Suppressor macrophage treated with lipopolysaccharide for 4 hours (primary cell): Measurements from ENCODE around the gene MMS22L.

Source experiments
- DNase-seq: peaks from one replicate; pipeline ENCODE4 v3.0.0-alpha.2; 2020

Gene MMS22L

DNA sequence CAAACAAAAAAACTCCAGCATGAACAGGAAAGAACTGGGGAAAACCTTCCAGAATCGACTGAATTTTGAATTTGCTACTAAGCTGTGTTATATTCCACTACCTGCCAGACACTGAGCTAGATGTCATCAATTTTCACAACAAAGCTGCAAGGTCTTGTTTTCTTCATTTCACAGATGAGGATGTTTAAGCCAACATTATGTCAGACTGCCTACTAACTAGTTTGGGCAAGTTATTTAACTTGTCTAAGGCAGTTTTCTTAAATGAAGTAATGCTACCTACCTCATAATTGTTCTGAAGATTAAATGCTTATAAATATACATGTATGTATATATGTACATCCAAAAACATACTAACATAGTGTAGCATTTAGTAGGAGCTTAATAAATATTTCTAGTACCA, 144.4 kb downstream of the MMS22L start:
- no peak for DNase-seq

DNA sequence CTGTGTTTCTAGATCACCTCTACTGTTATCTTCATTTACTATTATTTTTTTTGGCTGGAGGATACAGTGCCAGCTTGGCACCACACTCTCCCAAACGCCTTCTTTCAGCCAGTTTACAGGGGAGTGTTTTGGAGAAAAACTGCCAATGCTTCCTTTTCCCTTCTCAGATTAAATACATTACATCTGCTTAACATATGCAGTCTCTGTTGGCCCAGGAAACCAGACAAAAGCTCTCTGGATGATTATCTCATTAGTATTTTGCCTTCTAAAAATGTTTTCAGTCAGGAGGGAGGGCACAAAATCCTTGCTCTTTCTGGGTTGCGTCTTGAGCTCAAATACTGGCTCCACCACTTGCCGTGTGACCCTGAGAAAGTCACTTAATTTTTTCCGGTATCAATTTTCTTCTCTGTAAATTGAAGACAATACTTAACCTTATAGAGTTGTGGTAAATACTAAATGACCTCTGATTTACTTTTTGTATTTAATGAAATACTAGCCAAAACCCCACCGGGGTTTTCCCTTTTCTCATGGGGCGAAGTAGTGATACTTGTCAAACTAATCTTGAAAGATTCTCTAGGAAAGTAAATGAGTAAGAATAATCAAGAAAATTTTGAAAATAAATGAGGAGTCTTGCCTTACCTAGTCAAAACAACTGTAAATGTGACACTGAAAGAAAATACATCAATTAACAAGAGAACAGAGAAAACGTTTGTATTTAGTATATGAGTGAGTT, 146.2 kb downstream of the MMS22L start:
- no peak for DNase-seq

DNA sequence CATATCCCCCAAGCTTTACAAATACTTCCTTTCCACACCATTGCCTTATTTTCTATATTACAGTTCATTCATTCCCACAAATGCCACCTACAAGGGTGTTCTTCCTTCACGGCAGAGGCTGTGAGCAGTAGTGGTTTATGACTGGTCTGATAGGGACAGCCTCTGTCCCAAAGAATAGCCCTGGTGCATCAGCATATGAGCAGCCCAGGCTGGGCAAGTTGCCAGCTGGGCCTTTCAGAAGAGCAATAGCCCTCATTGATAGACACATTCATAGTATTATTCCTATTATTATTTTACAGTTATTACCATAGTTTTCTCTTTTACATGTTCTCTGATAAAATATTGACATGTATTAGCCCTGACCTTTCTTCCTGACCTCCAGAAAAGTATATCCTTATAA, 149.9 kb downstream of the MMS22L start:
- DNase-seq = no peak

DNA sequence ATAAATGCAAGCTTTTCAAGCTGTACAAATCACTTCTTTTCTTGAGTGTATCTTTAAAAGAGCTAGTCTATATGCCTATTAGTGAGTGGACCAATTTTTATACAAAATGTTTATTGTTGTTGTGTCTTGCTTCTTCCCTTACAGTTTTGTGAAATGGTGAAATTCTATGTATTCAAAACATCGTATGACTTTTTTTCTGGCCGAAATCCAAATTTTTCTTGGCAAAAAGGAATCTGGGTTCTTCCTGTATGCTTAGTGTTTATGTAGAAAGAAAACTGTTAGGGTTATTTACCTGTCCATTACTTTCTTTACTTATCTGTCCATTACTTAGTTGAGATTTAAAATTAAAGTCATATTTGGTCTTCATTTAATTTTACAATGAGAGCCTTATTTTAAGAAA, 153.9 kb downstream of the MMS22L start:
- DNase-seq = no peak

DNA sequence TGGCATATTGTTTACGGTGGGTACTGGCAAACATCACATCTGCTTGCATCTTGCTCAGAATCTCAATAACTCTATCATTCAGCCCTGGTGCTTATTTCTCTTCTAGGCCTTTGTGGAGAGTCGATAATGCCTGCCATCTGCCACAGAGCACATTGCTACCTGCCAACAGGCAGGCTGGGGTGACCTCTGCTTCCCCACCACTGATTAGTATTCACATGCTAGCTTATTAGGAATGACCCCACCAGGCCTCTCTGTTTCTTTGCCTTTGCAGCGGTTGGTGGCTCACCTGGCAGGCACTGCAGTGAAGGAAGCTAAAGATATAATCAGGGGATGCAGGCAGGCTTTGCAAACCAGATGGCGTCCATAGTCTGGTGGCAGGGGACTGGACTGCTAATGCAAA, 154.5 kb downstream of the MMS22L start:
- DNase-seq = no peak

DNA sequence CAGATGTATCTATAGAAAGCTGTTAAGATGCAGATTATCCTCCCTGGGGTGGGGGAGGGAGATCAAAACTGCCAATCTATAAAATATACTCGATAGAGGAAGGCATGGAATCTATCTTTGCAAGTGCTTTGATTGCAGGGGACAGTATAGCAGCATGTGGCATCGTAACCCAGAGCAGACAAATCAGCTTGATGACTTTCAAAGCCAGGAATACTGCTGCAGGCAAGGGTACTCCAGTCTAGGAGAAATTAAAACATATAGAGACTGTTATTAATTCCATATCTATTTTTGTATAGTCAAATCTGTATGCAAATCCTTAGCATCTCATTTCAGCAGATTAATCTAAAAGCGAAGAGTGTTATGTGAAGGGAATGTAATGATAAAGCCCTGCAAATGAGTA, 159.4 kb downstream of the MMS22L start:
- no peak for DNase-seq

DNA sequence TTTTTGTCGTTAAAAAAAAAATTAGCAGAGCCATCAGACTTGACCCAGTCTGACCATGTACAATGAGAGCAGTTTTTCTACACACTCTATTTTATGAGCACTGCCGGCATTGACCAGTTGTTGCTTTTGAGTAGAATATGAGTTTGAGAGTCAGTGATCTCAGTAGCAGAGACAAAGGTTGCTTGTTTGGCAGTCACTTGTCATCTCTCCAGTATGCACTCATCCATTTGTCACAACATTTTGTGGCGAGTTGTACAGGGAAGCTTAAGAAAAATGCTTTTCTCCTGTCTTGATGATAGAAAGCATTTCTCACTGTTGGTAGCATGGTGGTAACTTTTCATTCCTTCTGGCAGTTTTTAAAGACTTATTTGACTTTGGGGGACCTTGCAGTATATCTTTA, 159.9 kb downstream of the MMS22L start:
- no peak for DNase-seq

DNA sequence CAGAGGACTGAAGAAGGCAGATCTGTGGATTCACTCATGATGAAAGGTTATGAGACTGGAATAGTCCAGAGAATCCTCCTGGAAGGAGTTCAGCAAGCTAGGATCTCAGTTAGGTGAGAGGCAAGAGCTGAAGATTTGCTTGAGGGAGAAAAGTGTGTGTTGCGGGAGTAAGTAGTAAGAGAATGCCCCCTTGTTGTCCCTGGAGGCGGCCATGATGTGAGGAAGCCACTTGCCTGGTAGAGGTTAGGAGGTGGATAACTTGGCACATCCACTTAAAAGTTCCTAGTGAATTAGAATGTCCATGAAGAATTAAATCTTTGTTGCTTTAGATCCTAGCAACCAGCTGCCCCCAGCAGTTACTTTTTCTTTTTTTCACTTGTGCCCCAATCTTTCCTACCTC, 162.5 kb downstream of the MMS22L start:
- DNase-seq = no peak

DNA sequence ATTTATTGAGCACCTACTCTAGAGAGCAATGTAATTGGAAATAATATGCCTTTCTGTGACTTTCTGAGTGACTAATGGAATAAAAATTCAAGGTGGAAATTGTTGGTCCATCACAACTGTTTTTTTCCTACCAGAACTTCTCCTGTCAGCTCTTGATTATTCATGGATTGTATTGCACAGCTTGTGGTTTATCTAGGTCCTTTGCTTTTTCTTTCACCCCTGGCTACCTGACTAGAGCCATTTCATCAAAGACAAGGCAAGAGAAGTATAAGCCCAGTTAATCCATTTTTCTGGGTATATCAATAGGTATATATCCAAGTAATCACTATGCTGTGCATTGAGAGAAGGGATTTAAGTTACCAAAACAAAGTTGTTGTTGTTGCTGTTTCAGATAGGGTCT, 168.4 kb downstream of the MMS22L start:
- DNase-seq = no peak

DNA sequence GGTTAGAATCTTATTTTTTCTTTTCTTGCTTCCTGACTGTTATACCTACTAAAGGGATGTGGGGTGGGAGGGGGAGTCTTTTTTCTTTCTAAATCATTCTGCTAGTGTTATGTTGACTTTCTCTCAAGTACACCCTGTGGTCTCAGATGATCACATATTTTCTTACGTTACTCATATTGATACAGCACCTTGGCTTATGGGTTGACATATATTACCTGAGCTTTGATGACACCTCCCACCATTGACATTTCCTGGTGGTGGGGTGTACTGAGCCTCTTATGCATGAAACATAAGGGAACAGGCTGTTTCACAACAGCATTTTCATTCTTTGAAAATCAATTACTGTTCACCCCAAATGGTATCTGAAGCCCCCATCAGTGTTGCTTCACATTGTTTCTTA, 169.8 kb downstream of the MMS22L start:
- DNase-seq = no peak

DNA sequence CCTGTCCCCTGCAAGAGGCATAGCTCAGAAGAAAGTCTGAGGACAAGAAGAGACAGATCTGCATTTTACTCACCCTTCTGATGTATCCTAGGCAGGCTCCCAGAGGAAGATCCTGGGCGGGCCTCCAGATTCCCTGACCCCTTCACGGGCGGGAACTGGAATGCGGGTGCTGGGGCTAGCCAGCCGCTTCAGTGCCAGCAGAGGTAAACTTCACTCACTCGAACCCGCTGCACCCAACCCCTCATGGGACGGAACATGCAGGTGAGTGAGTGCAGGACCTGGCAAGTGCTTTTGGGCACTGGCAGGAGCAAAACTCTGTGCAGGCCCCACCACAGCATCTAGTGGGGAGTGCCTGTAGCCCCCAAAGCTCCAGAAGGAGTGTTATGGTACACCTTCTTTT, 171.8 kb downstream of the MMS22L start:
- DNase-seq = no peak

DNA sequence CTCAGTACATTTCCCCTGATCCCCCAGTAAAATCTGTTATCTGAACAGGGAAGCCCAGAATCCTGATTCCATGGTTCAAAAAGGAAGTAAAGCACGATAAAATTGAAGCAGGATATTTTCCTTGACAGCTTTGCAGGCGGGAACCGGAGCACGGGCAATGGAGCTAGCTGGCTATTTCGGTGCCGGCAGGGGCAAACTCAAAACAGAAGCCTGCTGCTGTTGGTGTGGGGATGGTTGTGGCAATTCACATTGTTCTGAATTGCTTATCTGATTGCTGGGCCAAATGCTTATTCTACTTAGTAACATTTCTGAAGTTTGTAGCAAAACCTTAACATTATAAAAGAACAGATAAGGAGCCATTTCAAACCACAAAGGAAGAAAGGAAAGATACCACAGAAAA, 172.4 kb downstream of the MMS22L start:
- DNase-seq = no peak

DNA sequence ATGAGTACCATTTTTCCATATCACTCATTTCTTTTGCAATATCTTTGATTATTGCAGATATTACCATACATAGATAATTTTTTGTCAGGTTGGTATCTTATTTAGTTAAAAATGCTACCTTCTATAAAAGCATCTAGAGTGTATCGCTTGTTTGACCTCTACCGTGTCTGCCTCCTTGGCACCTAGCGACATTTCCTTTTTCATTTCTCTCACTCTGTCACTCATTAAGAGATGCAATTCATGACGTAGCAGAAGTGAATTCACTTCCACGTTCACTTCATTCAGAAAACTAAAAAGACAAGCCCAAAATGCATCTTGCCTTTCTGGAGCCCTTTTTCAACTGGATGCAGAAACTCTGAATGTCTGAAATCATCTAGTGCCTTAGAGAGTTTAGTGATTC, 172.9 kb downstream of the MMS22L start:
- no peak for DNase-seq

DNA sequence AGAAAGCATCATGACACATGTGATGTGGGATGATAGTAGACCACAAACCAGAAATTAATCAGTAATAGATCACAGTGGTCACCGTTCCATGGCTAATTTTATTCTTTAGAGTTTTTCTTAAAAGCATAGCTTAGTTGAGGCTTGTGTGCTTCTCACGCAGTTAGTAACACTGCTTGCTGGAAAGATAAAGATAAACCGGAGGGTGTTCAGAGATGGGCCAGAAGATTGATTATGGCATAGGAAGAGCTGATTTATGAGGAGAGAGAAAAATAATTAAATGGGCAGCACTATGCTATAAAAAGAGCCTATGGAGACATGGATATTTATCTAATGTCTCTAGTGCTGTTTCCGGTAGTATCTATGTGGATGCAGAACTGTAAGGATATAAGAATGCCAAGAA, 173.6 kb downstream of the MMS22L start:
- DNase-seq = no peak

DNA sequence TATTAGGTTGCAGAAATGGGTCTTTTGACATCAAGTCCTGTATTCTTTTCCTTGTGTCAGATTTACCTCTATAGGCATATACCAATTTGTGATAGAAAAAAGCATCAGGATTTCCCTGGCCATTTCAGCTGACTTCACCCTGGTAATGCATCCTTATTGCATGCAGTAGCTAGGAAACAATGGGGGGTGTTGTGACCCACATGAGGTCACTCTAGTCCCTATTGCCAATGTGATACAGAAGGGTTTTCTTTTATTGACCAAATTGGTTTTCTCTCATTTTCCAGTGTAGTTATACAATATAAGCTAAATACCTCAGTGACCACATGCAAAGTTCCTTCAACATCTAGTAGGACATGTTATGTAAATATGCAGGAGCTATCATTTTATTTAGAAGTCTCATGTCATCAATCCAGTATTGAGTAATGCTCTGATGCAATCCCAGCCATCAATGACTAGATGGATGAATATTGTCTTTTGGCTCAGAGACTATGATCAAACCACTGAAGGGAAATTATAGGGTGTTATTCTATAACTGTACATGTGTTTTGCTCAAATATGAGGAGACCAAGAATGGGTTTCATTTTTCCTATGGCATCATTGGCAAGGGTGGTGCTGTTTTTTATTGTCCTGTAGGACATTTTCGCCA, 180.7 kb downstream of the MMS22L start:
- DNase-seq = peak; percentile 1

DNA sequence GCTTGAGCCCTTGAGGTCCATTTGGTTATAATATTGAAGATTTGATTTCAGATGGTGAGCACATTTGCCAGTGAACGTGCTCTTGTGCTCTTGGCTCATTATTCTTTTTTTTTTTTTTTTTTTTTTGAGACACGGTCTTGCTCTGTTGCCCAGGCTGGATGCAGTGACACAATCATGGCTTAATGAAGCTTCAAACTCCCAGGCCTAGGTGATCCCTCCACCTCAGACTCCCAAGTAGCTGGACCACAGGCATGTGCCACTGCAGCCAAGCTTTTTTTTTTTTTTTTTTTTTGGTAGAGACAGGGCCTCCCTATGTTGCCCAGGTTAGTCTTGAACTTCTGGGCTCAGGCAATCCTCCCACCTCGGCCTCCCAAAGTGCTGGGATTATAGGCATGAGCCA, 182.3 kb downstream of the MMS22L start:
- DNase-seq = no peak

DNA sequence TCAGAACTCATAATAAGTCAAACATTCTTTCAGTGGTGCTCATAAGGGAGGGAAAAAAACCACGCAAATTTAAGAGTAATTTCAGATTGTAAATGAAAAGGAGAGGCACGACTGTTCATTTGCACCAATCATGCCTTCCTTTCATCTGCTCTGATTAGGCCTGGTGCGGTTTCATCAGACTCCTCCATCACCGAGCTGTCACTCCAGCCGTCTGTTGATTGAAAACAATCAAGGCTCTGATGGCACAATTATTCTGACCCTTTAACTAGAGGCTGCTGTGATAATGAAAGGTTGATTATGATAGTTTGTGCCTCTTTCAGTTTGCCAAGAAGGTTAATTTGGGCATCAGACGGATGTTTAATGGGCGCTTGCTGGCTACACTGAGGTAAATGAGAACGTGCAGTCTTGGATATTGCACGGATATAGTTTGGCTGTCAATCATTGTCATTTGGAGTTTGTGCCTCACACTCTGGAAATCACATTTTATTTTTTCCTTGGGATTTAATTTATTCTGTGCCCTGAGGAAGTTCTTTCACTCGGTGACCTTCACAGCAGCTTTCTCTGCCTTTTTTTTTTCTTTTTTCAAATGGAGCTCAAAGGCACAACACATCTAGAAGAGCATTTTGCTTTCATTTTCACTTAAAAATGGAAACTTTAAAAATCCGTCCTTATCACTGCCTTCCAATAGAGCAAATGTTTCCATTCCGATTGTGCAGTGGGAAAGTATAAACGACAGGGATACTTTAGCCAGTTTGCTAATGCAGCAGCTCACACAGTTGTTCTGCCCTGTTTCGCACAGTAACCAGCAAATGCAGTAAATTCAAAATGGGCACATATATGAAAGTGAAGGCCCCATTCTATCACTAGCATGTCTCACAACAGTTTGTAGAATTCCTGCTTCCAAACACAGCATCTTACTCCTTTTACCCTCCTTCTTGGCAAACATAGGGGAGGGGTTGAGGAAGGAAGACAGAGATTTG, 185.7 kb downstream of the MMS22L start:
- DNase-seq = no peak

DNA sequence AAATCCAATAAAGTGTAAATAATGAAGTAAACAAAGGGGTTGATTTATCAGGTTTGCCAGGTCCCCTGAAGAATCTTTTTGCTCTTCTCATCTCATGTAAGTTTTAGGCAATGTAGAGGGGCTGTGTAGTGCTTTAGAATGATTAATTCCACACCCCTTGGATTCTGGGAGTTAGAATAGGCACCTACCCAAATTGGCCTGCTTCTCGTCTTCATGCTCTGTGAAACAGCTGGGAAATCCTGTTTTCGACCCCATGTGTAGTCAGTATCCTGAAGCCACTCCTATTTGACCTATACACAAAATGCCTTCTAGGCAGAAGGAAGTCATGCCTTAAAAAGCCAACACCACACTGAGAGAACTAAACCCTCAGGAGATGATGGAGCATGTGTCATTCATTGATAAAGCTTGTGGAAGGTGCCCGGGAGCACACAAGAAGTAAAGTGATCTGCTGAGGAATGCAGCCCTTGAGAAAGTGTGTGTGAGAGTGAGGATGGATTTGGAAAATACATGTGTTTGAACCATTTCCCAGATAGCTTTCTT, 187.6 kb downstream of the MMS22L start:
- no peak for DNase-seq

DNA sequence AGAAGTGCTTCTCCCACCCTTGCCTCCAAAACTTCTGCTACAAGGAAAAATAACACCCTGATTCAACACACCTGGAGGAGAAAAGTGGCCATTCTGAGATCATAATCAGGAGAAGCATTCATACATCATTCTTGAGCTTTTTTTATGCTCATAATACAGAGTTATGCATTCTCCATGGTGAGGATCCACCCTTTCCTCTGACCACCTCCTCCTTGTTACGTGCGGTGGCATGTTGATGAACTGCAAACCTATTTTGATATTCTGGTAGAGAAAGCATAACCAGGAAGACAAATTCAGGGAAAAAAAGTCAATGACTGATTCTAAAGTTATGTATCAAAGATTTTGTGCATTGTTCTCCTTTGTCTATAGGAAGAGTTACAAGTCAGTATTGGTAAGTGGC, 188.6 kb downstream of the MMS22L start:
- no peak for DNase-seq

DNA sequence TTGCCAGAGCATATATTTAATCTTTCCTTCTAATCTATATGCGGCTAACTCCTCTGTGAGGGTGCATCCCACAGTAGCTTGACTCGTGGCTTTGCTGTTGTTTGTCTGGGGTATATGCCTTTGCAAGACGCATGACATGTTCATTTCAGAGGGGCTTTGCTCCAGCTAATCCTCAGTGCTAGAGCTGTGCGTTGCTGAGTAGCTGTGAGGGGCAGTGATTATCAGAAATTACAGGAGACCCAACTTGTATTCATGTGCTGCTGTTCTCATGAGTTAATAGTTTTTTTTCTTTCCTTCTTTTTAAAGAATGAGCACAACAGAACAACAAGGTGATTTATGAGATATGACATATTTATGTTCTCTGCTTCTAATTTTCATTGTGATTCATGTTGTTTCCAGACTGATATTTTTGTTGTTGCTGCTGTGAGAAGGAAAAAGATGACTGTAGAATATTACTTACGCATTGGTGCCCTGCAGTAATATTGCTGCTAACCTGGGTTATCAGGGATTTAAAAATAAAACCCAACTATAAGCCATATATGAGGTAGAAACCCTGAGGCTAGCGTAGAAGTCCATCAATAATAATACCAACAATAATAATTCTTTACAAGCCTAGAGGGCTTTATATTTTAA, 190.2 kb downstream of the MMS22L start:
- DNase-seq = no peak
